Spleen (tissue), 11 donors: ENCODE data around the gene FKBP15. TPM values are rescaled to one million over a fixed set of nuclear protein-coding genes. Genes with fewer than 3 reads are reported as not detected.
A peak's percentile ranks its signal among the peaks of the same experiment; 100 is the strongest.
"Not testable (repeated sequence)": the region's sequence is repeated elsewhere in the genome, so short reads cannot be mapped to it uniquely, and the experiment has no call there.

Source experiments
- DNase-seq: peaks from one replicate; pipeline ENCODE4 v3.0.0-alpha.2; 2020
- H3K27ac ChIP-seq, 8 donors: fragments of 200-600 bp; sonication (generic) in 7 of 8; 1 replicate in 4 of 8; 2 replicates in 4 of 8; pipeline versions ENCODE4 v1.5.0 to v1.8.0; 2016 to 2021; ENCODE audit warnings: inconsistent platforms in 4 of 8, mild to moderate bottlenecking in 4 of 8, moderate library complexity in 1 of 8
- H3K27me3 ChIP-seq, 7 donors: fragments of 200-600 bp; sonication (generic) in 6 of 7; replicated peaks in 1 of 7; 1 replicate in 4 of 7; 2 replicates in 3 of 7; pipeline versions ENCODE4 v1.5.0 to v1.8.0; 2016 to 2021; ENCODE audit warnings: inconsistent platforms in 3 of 7, mild to moderate bottlenecking in 1 of 7
- H3K36me3 ChIP-seq, 6 donors: fragments of 200-600 bp; sonication (generic) in 5 of 6; 1 replicate in 4 of 6; 2 replicates in 2 of 6; pipeline versions ENCODE4 v1.5.0 to v1.8.0; 2016 to 2021; ENCODE audit warnings: inconsistent platforms in 2 of 6
- H3K4me1 ChIP-seq, 6 donors: fragments of 200-600 bp; sonication (generic) in 5 of 6; 1 replicate in 3 of 6; 2 replicates in 3 of 6; pipeline versions ENCODE4 v1.5.0 to v1.8.0; 2016 to 2021; ENCODE audit warnings: inconsistent platforms in 3 of 6
- H3K4me3 ChIP-seq, 8 donors: fragments of 200-600 bp; sonication (generic) in 7 of 8; 1 replicate in 4 of 8; 2 replicates in 4 of 8; pipeline versions ENCODE4 v1.5.0 to v1.8.0; 2016 to 2021; ENCODE audit warnings: inconsistent platforms in 4 of 8, mild to moderate bottlenecking in 4 of 8, moderate library complexity in 2 of 8
- H3K9me3 ChIP-seq, 8 donors: fragments of 200-600 bp; sonication (generic) in 7 of 8; 1 replicate in 4 of 8; 2 replicates in 4 of 8; pipeline versions ENCODE4 v1.5.0 to v1.8.0; 2016 to 2021; ENCODE audit warnings: inconsistent platforms in 4 of 8
- POLR2A ChIP-seq, 3 donors: fragments of 450-650 bp; IDR thresholded peaks; one replicate each; pipeline ENCODE4 v1.5.1; 2017; ENCODE audit warnings: antibody characterized with exemption in 3 of 3, mild to moderate bottlenecking in 1 of 3
- POLR2AphosphoS5 ChIP-seq, 3 donors: sonication (generic); formaldehyde crosslinking; IDR thresholded peaks; one replicate each; pipeline ENCODE4 v1.5.1; 2017; ENCODE audit warnings: antibody characterized with exemption in 3 of 3
- WGBS, 5 donors: extraction: QIAGEN DNeasy Blood & Tissue Kit in 3 of 5; methylation state at CpG; one replicate each; pipeline versions ENCODE4 v1.1.5 to v1.1.7; 2013 to 2018; 5-methylcytosine and 5-hydroxymethylcytosine counted together
- intact Hi-C: fragments of 100-400 bp; cut with DNase I; formaldehyde crosslinking; loops from one replicate; pipeline ENCODE4 v1.15.0; 2023; ENCODE audit warnings: low total_unique reads
- polyA plus RNA-seq, 3 donors: library from polyadenylated mRNA; stranded (reverse); fragments of 200-250 nt; gene quantifications; one replicate each; pipeline ENCODE4 v1.2.1, GENCODE V29; 2013
- total RNA-seq, 7 donors: library from RNA; depleted of rRNA in 3 of 7; stranded (reverse); fragments of >200 nt in 3 of 7; fragmentation: NEBNext Ultra II Directional in 4 of 7; extraction: Animal tissue kit (Norgen Biotek cat#: 25700) in 4 of 7; gene quantifications; one replicate each; pipeline versions ENCODE4 v1.1.0 to v1.2.1, GENCODE V29; 2016 to 2021
- TF ChIP-seq, protein P1 (sequence below), 11 experiments: fragments of 200-600 bp in 7 of 11; fragments of 450-650 bp in 4 of 11; sonication (generic) in 4 of 11; IDR thresholded peaks in 8 of 11; conservative IDR thresholded peaks in 3 of 11; 1 replicate in 7 of 11; 2 replicates in 4 of 11; pipeline versions ENCODE4 v1.4.0 to v1.8.0; 2016 to 2021; ENCODE audit warnings: antibody characterized with exemption in 11 of 11, inconsistent platforms in 4 of 11, mild to moderate bottlenecking in 1 of 11
- donor health status: healthy with polysubstance abuse.
- donor health status: DM: no; HTN: no; CAD: no; lungs with moderate emphysema.
- donor health status: DM: no; HTN: no; CAD: no.
- donor health status: Bipolar disorder and iron deficiency.
- donor health status: healthy.
- donor health status: DM: no; HTN: no; CAD: no.
- donor health status: DM: yes; HTN: yes; CAD: no.

The FKBP15 gene
- total and polyA plus RNA-seq, 10 donors = 11.5 to 68.0 (median 57.3) TPM

DNA sequence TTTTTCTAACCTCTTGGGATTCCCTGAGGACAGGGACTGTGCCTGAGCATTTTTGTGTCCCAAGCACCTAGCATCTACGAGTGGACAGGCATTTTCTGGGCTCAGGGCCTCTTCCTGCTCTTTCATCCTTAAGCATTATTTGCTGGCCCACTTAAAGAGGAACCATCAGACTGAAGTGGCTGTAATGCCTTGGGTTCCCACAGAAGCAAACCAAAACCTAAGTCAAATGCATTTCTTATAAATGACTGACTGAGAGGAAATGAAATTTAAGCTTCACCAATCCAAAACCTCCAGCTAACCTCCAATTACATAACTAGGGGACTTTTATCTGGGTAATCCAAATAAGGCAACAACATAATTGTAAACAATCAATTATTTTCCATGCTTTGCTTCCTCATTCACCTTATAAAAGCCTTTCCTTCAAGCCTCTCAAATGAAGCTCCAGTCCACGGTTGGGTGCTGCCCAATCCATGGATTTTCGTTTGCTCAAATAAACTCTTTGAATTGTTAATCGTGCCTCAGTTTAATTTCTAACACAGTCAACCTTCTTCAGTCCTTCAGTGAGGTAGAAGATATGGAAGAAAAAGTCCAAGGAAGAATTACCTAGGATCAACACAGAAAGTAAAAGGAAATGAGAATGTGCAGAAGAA lies 95.6 kb downstream of the FKBP15 start:
- Histone ChIP-seq H3K27ac (peak overlapping the region in 5 of 8 donors; percentile 16 to 43 (median 31)), H3K36me3 (no peaks in the 10 kb centered on the region), H3K4me3 (no peak overlapping the region), H3K4me1 (peaks cover 0 to 10% (median 0%) of the 10 kb centered on the region in 6 donors), H3K9me3 (no peaks in the 10 kb centered on the region), H3K27me3 (peaks cover 0 to 23% (median 0%) of the 10 kb centered on the region in 7 donors)
- TF ChIP-seq, protein P1, sequence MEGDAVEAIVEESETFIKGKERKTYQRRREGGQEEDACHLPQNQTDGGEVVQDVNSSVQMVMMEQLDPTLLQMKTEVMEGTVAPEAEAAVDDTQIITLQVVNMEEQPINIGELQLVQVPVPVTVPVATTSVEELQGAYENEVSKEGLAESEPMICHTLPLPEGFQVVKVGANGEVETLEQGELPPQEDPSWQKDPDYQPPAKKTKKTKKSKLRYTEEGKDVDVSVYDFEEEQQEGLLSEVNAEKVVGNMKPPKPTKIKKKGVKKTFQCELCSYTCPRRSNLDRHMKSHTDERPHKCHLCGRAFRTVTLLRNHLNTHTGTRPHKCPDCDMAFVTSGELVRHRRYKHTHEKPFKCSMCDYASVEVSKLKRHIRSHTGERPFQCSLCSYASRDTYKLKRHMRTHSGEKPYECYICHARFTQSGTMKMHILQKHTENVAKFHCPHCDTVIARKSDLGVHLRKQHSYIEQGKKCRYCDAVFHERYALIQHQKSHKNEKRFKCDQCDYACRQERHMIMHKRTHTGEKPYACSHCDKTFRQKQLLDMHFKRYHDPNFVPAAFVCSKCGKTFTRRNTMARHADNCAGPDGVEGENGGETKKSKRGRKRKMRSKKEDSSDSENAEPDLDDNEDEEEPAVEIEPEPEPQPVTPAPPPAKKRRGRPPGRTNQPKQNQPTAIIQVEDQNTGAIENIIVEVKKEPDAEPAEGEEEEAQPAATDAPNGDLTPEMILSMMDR (IDR thresholded peaks at IDR 0.05 in 8 of 11, conservative IDR thresholded peaks at IDR 0.05 in 3 of 11) = no peak
- TF ChIP-seq POLR2A (IDR thresholded peaks at IDR 0.05) = no peak
- no peak for TF ChIP-seq POLR2AphosphoS5 (IDR thresholded peaks at IDR 0.05)
- no peak for DNase-seq
- intact Hi-C loops = no loop called here
- 60 to 68% (median 66%) methylated on average over 4 of the region's 4 CpGs for WGBS, 5 donors

DNA sequence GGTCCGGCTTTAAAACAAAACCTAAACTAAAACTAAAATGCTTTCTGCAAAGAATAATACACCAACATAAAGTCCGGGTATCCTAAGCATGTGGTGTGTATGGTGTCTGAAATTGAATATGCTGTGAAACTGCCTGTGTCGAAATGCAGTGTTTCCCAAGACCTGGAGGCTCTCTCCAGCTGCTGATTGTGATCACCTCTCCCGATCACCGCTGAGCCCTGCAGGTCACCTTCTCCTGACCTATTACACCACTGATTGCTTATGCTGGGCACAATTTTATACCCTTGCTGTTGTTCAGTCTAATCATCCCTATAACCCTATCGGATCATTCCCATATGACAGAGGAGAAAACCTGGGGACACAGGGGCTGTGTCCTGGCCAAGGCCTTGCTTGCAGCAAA lies 102.2 kb downstream of the FKBP15 start:
- H3K27ac ChIP-seq, intact Hi-C loops, H3K4me1 ChIP-seq, DNase-seq, H3K27me3 ChIP-seq, H3K36me3 ChIP-seq, H3K9me3 ChIP-seq, H3K4me3 ChIP-seq: not testable (repeated sequence)
- WGBS, 5 donors = no CpG with 5 or more reads among the region's 6 CpGs

Other genes starting within 250 kb of the FKBP15 start
- 1 to 10 TPM in 6 of 7 donors, under 1 TPM in 1; 0.86 to 3.2 (median 1.6) TPM for gene ZNF883, start 209.1 kb downstream of the FKBP15 start, total RNA-seq
- gene ZNF883, start 209.1 kb downstream of the FKBP15 start, polyA plus RNA-seq = 1 to 10 TPM in 2 of 3 donors, under 1 TPM in 1; 0.61 to 1.4 (median 1.1) TPM
- 1 to 10 TPM; 2.2 to 4.1 (median 2.9) TPM for gene ZFP37, start 164.6 kb downstream of the FKBP15 start, total RNA-seq
- gene ZFP37, start 164.6 kb downstream of the FKBP15 start, polyA plus RNA-seq = under 1 TPM; 0.65 to 0.74 (median 0.71) TPM
- 10 to 100 TPM; 30.8 to 97.3 (median 58.5) TPM for gene SLC31A2, start 70.3 kb downstream of the FKBP15 start, total RNA-seq
- gene SLC31A2, start 70.3 kb downstream of the FKBP15 start, polyA plus RNA-seq = 10 to 100 TPM in 2 of 3 donors, 1 to 10 TPM in 1; 7.7 to 13.5 (median 12.4) TPM
- 10 to 100 TPM; 17.7 to 22.7 (median 19.2) TPM for gene SLC31A1, start 267 bp upstream of the FKBP15 start, total RNA-seq
- gene SLC31A1, start 267 bp upstream of the FKBP15 start, polyA plus RNA-seq = 1 to 10 TPM; 3.0 to 5.5 (median 3.3) TPM
- 10 to 100 TPM; 20.6 to 31.3 (median 27.1) TPM for gene CDC26, start 54.3 kb upstream of the FKBP15 start, total RNA-seq
- gene CDC26, start 54.3 kb upstream of the FKBP15 start, polyA plus RNA-seq = 10 to 100 TPM; 41.5 to 42.9 (median 41.8) TPM
- gene PRPF4, start 54.4 kb upstream of the FKBP15 start, total RNA-seq = 10 to 100 TPM; 13.5 to 20.2 (median 17.5) TPM
- gene PRPF4, start 54.4 kb upstream of the FKBP15 start, polyA plus RNA-seq = 10 to 100 TPM in 2 of 3 donors, 1 to 10 TPM in 1; 7.7 to 12.4 (median 10.5) TPM
- gene RNF183, start 82.1 kb upstream of the FKBP15 start, total RNA-seq = under 1 TPM in 1 of 7 donors, not detected in 6; 0.35 TPM
- under 1 TPM; 0.06 to 0.09 (median 0.08) TPM for gene RNF183, start 82.1 kb upstream of the FKBP15 start, polyA plus RNA-seq
- 1 to 10 TPM in 3 of 7 donors, under 1 TPM in 4; 0.46 to 2.3 (median 0.94) TPM for gene WDR31, start 119.0 kb upstream of the FKBP15 start, total RNA-seq
- under 1 TPM; 0.15 to 0.35 (median 0.27) TPM for gene WDR31, start 119.0 kb upstream of the FKBP15 start, polyA plus RNA-seq
- 1 to 10 TPM in 3 of 7 donors, under 1 TPM in 4; 0.47 to 1.7 (median 0.79) TPM for gene BSPRY, start 128.3 kb upstream of the FKBP15 start, total RNA-seq
- gene BSPRY, start 128.3 kb upstream of the FKBP15 start, polyA plus RNA-seq = under 1 TPM; 0.26 to 0.77 (median 0.26) TPM
- 10 to 100 TPM; 13.5 to 38.3 (median 16.7) TPM for gene HDHD3, start 155.7 kb upstream of the FKBP15 start, total RNA-seq
- gene HDHD3, start 155.7 kb upstream of the FKBP15 start, polyA plus RNA-seq = 10 to 100 TPM; 17.2 to 26.0 (median 23.8) TPM
- 10 to 100 TPM; 19.3 to 31.1 (median 29.5) TPM for gene ALAD, start 180.0 kb upstream of the FKBP15 start, total RNA-seq
- gene ALAD, start 180.0 kb upstream of the FKBP15 start, polyA plus RNA-seq = 10 to 100 TPM; 14.4 to 21.7 (median 15.9) TPM
- 10 to 100 TPM; 29.3 to 53.0 (median 36.9) TPM for gene POLE3, start 189.4 kb upstream of the FKBP15 start, total RNA-seq
- 10 to 100 TPM; 30.6 to 45.6 (median 44.5) TPM for gene POLE3, start 189.4 kb upstream of the FKBP15 start, polyA plus RNA-seq
- gene C9orf43, start 189.5 kb upstream of the FKBP15 start, total RNA-seq = under 1 TPM in 5 of 7 donors, not detected in 2; 0.37 to 0.92 (median 0.46) TPM
- under 1 TPM; 0.27 to 0.59 (median 0.48) TPM for gene C9orf43, start 189.5 kb upstream of the FKBP15 start, polyA plus RNA-seq
- gene RGS3, start 242.4 kb upstream of the FKBP15 start, total RNA-seq = 100 to 1,000 TPM in 1 of 7 donors, 10 to 100 TPM in 6; 63.2 to 122 (median 84.4) TPM
- gene RGS3, start 242.4 kb upstream of the FKBP15 start, polyA plus RNA-seq = 10 to 100 TPM; 17.5 to 48.3 (median 26.5) TPM